Thyroid gland (tissue), 4 donors: ENCODE measurements around the gene DCAF5. TPM values are rescaled to one million over a fixed set of nuclear protein-coding genes. Genes with fewer than 3 reads are reported as not detected.

ENCODE experiments used
- DNase-seq, 2 donors: peaks; one replicate each; pipeline ENCODE4 v3.0.0-alpha.2; 2019
- H3K27ac ChIP-seq, 3 donors: fragments of 200-600 bp; sonication (generic); 1 replicate in 2 of 3; 2 replicates in 1 of 3; pipeline ENCODE4 v1.5.1; 2016 to 2019; ENCODE audit warnings: mild to moderate bottlenecking in 1 of 3, moderate library complexity in 1 of 3
- H3K27me3 ChIP-seq: fragments of 200-600 bp; sonication (generic); one replicate; pipeline ENCODE4 v1.5.1; 2019
- H3K36me3 ChIP-seq, 2 donors: fragments of 200-600 bp; sonication (generic); one replicate each; pipeline ENCODE4 v1.5.1; 2016 to 2019
- H3K4me1 ChIP-seq, 2 donors: fragments of 200-600 bp; sonication (generic); one replicate each; pipeline ENCODE4 v1.5.1; 2017 to 2019
- H3K4me3 ChIP-seq, 3 donors: fragments of 200-600 bp; sonication (generic); replicated peaks in 1 of 3; 1 replicate in 2 of 3; 2 replicates in 1 of 3; pipeline ENCODE4 v1.5.1; 2016; ENCODE audit warnings: mild to moderate bottlenecking in 1 of 3
- H3K9me3 ChIP-seq: fragments of 200-600 bp; sonication (generic); one replicate; pipeline ENCODE4 v1.5.1; 2017
- POLR2A ChIP-seq, 2 donors: fragments of 450-650 bp; IDR thresholded peaks; one replicate each; pipeline ENCODE4 v1.6.1; 2017; ENCODE audit warnings: antibody characterized with exemption in 2 of 2, mild to moderate bottlenecking in 2 of 2, moderate library complexity in 1 of 2
- WGBS, 2 donors: methylation state at CpG; one replicate each; pipeline ENCODE4 v1.1.5; 2017; 5-methylcytosine and 5-hydroxymethylcytosine counted together
- intact Hi-C: fragments of 100-400 bp; cut with DNase I; formaldehyde crosslinking; loops from one replicate; pipeline ENCODE4 v1.15.1; 2023
- total RNA-seq, 4 donors: library from RNA; depleted of rRNA; stranded (reverse); fragments of >200 nt; gene quantifications; one replicate each; pipeline ENCODE4 v1.2.3, GENCODE V29; 2016
- TF ChIP-seq, protein P1 (sequence below), 6 experiments: fragments of 200-600 bp in 3 of 6; fragments of 450-650 bp in 3 of 6; sonication (generic) in 3 of 6; IDR thresholded peaks; one replicate each; pipeline ENCODE4 v1.5.1; 2016 to 2019; ENCODE audit warnings: antibody characterized with exemption in 6 of 6, mild to moderate bottlenecking in 2 of 6, inconsistent platforms in 1 of 6, moderate library complexity in 1 of 6

DCAF5 gene
- total RNA-seq, 4 donors from 2014 or later: 36.0 to 53.6 (median 38.9) TPM

DNA sequence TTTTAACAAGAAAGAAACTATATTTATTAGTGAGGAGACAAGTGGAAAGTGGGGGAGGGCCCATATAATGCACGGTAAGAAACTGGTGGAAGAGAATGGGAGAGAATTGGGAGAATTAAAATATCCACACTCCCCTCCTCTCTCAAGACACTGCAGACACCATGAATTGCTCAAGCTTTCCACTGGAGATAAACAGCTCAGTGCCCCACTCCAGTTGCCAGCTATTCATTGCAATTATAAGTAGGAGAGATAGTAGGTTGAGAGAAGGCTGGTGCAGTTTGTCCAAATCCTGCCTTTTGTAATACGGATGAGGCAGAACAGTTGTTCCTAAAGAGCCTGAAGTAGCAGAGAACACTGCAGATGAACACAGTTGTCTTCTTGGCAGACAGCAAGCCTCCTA is 38.2 kb downstream of the DCAF5 start:
- no peak for DNase-seq
- intact Hi-C loops: no loop called here
- TF ChIP-seq, protein P1, sequence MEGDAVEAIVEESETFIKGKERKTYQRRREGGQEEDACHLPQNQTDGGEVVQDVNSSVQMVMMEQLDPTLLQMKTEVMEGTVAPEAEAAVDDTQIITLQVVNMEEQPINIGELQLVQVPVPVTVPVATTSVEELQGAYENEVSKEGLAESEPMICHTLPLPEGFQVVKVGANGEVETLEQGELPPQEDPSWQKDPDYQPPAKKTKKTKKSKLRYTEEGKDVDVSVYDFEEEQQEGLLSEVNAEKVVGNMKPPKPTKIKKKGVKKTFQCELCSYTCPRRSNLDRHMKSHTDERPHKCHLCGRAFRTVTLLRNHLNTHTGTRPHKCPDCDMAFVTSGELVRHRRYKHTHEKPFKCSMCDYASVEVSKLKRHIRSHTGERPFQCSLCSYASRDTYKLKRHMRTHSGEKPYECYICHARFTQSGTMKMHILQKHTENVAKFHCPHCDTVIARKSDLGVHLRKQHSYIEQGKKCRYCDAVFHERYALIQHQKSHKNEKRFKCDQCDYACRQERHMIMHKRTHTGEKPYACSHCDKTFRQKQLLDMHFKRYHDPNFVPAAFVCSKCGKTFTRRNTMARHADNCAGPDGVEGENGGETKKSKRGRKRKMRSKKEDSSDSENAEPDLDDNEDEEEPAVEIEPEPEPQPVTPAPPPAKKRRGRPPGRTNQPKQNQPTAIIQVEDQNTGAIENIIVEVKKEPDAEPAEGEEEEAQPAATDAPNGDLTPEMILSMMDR (IDR thresholded peaks at IDR 0.05): no peak
- no peak for TF ChIP-seq POLR2A (IDR thresholded peaks at IDR 0.05)
- H3K4me3 ChIP-seq: no peak overlapping the region
- H3K27me3 ChIP-seq: no peaks in the 10 kb centered on the region
- H3K36me3 ChIP-seq: peaks cover 13 to 27% of the 10 kb centered on the region in 2 donors
- no peaks in the 10 kb centered on the region for H3K9me3 ChIP-seq
- no peak overlapping the region for H3K27ac ChIP-seq
- 85 to 86% methylated on average over 2 of the region's 2 CpGs for WGBS, 2 donors
- no peaks in the 10 kb centered on the region for H3K4me1 ChIP-seq

DNA sequence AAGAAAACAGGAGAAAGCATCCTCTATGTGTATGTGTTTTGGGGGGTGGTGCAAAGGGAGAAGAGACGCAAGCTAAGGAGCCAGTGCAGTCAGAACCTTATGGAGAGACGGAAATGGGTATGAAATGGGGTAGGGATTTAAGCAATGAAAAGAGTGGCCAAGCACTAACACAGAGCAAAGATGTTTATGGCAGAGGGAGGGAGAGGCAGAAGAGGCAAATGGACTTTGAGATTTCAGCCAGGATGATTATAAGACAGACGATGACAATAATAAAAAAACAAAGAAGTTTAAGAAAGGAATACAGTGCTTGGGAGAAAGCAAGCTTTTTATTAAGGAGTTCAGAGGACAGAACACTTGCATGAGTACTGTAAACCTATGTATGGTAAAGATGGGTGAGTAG is 44.6 kb downstream of the DCAF5 start:
- Histone ChIP-seq H3K9me3 (no peaks in the 10 kb centered on the region), H3K27me3 (no peaks in the 10 kb centered on the region), H3K36me3 (no peaks in the 10 kb centered on the region), H3K27ac (no peak overlapping the region), H3K4me1 (no peaks in the 10 kb centered on the region), H3K4me3 (no peak overlapping the region)
- 92% methylated on average over 3 of the region's 3 CpGs for WGBS, 2 donors
- TF ChIP-seq POLR2A (IDR thresholded peaks at IDR 0.05): no peak
- TF ChIP-seq, protein P1 (IDR thresholded peaks at IDR 0.05): no peak
- DNase-seq: no peak
- intact Hi-C loops: loop anchor here (5.0 to 10.0 kb wide), 2 partner anchors 124 to 196 kb away; no protein-coding TSS in a partner anchor

DNA sequence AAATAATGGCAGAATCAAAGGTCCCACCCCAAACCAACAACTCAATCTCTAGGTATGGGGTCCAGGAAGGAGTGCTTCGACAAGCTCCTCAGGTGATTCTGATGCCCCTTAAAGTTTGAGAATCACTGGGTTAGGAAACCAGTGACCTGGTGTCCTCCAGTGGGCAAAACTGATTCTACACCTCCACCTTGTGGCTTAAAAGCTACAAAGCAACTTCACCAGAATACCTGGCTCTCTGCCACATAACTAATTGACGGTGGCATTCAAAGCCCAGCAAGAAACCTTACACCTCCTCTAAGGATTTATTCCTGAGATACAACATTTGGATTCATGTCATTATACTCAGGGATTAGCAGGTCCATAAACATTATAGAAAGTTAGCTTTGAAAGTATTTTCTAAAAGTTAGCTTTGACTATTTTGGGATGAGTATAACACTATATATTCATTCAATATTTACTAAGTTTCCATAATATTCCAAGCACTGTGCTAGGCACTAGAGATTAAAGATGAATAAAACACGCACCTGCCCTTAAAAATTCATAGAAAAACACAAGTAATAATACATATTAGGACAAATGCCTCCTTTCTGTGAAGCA is 45.4 kb downstream of the DCAF5 start:
- intact Hi-C loops: loop anchor here (5.0 to 10.0 kb wide), 2 partner anchors 123 to 195 kb away; no protein-coding TSS in a partner anchor
- 21 to 27% methylated on average over 3 of the region's 3 CpGs for WGBS, 2 donors
- DNase-seq: peak; percentile 37 to 48
- Histone ChIP-seq H3K36me3 (no peaks in the 10 kb centered on the region), H3K9me3 (no peaks in the 10 kb centered on the region), H3K4me3 (no peak overlapping the region), H3K27me3 (no peaks in the 10 kb centered on the region), H3K27ac (no peak overlapping the region), H3K4me1 (no peaks in the 10 kb centered on the region)
- no peak for TF ChIP-seq POLR2A (IDR thresholded peaks at IDR 0.05)
- TF ChIP-seq, protein P1 (IDR thresholded peaks at IDR 0.05): peak in 5 of 6 experiments; percentile 50 to 94 (median 76)

DNA sequence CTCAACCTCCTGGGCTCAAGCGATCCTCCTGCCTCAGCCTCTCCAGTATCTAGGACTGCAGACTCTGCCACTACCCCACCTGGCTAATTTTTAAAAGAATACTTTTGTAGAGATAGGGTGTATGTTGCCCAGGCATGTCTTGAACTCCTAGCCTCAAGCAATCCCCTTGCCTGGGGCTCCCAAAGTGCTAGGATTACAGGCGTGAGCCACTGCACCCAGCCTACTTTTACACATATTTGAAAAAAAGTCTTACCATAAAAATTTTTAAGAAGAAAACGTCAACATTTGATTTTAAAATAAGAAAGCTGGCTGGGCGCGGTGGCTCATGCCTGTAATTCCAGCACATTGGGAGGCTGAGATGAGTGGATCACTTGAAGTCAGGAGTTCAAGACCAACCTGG is 46.5 kb downstream of the DCAF5 start:
- no peak overlapping the region for H3K4me3 ChIP-seq
- H3K27ac ChIP-seq: no peak overlapping the region
- DNase-seq: no peak
- H3K36me3 ChIP-seq: no peaks in the 10 kb centered on the region
- whole genome bisulfite sequencing, 2 donors: 95 to 96% methylated on average over 5 of the region's 5 CpGs
- H3K4me1 ChIP-seq: no peaks in the 10 kb centered on the region
- no peaks in the 10 kb centered on the region for H3K27me3 ChIP-seq
- H3K9me3 ChIP-seq: no peaks in the 10 kb centered on the region
- intact Hi-C loops: loop anchor here (5.0 to 10.0 kb wide), 2 partner anchors 122 to 194 kb away; no protein-coding TSS in a partner anchor
- no peak for TF ChIP-seq POLR2A (IDR thresholded peaks at IDR 0.05)
- TF ChIP-seq, protein P1 (IDR thresholded peaks at IDR 0.05): no peak

DNA sequence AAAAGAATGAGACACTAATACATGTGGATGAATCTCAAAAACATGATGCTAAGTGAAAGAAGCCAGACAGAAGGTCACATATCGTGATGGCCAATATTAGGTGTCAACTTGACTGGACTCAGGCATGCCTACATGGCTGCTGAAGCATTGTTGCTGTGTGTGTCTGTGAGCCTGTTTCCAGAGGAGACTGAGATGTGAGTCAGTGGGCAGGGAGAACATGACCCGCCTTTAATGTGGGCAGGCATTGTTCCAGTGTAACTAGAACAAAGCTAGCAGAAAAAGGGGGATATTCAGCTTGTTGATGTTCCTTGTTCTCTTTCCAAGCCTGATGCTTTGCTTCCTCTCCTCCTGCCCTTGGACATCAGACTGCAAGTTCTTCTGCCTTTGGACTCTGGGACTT is 47.6 kb downstream of the DCAF5 start:
- Histone ChIP-seq H3K4me3 (no peak overlapping the region), H3K36me3 (no peaks in the 10 kb centered on the region), H3K27ac (no peak overlapping the region), H3K9me3 (no peaks in the 10 kb centered on the region), H3K4me1 (no peaks in the 10 kb centered on the region), H3K27me3 (no peaks in the 10 kb centered on the region)
- WGBS, 2 donors: 98% methylated on average over 2 of the region's 2 CpGs
- DNase-seq: no peak
- no peak for TF ChIP-seq POLR2A (IDR thresholded peaks at IDR 0.05)
- TF ChIP-seq, protein P1 (IDR thresholded peaks at IDR 0.05): no peak
- intact Hi-C loops: loop anchor here (5.0 to 10.0 kb wide), 2 partner anchors 121 to 193 kb away; no protein-coding TSS in a partner anchor
